SK-N-SH (cell line): ENCODE measurements around the gene SBF2. TPM values are rescaled to one million over a fixed set of nuclear protein-coding genes. Genes with fewer than 3 reads are reported as not detected.

ENCODE experiments used
- CTCF ChIA-PET: fragments of 300-600, 350-600 bp; formaldehyde crosslinking; extraction: SDS; loops from one replicate; lab custom pipeline; 2021; lab: Yijun Ruan, JAX
- POLR2A ChIA-PET: fragments of 350-600 bp; sonication (Branson Sonifier 250); formaldehyde crosslinking; extraction: SDS; loops from one replicate; lab custom pipeline; 2020; ENCODE audit warnings: antibody characterized with exemption, inconsistent platforms; lab: Yijun Ruan, JAX
- DNase-seq: peaks from one replicate; pipeline ENCODE4 v3.0.0; 2012
- H2AFZ ChIP-seq: fragments of 200-600 bp; sonication (generic); 2 replicates; pipeline ENCODE4 v1.8.1; 2016; ENCODE audit warnings: antibody characterized with exemption, mild to moderate bottlenecking, low read depth
- H3F3A ChIP-seq: fragments of 200-600 bp; sonication (generic); replicated peaks from 2 replicates; pipeline ENCODE3; 2016; ENCODE audit warnings: antibody characterized with exemption, mild to moderate bottlenecking; ENCODE audit not compliant: insufficient read depth
- H3K27ac ChIP-seq, 2 experiments: fragments of 200-500 bp in 1 of 2; fragments of 200-600 bp in 1 of 2; sonication (Bioruptor generic) in 1 of 2; sonication (generic), shearing (Covaris generic) in 1 of 2; 2 replicates each; pipeline versions ENCODE4 v1.5.1 to v1.6.1; 2014 to 2016; ENCODE audit warnings: low read depth in 2 of 2, inconsistent platforms in 1 of 2, low read length in 1 of 2, mild to moderate bottlenecking in 1 of 2, mixed read lengths in 1 of 2
- H3K27me3 ChIP-seq: fragments of 200-600 bp; sonication (generic), shearing (Covaris generic); 2 replicates; pipeline ENCODE4 v1.6.1; 2016; ENCODE audit warnings: mixed run types; ENCODE audit not compliant: insufficient read depth
- H3K36me3 ChIP-seq, 2 experiments: fragments of 200-500 bp in 1 of 2; fragments of 200-600 bp in 1 of 2; sonication (Bioruptor generic) in 1 of 2; sonication (generic) in 1 of 2; replicated peaks in 1 of 2; 2 replicates each; pipeline versions ENCODE3 to v1.5.1; 2014 to 2016; ENCODE audit warnings: low read length in 1 of 2, mild to moderate bottlenecking in 1 of 2; ENCODE audit not compliant: insufficient read depth in 2 of 2, control insufficient read depth in 1 of 2
- H3K4me1 ChIP-seq, 2 experiments: fragments of 200-500 bp in 1 of 2; fragments of 200-600 bp in 1 of 2; sonication (Bioruptor generic) in 1 of 2; sonication (generic), shearing (Covaris generic) in 1 of 2; 2 replicates each; pipeline versions ENCODE4 v1.5.1 to v1.6.1; 2014 to 2016; ENCODE audit warnings: low read depth in 1 of 2, low read length in 1 of 2, mixed run types in 1 of 2; ENCODE audit not compliant: insufficient read depth in 2 of 2, control insufficient read depth in 1 of 2
- H3K4me2 ChIP-seq: fragments of 200-600 bp; sonication (generic), shearing (Covaris generic); 2 replicates; pipeline ENCODE4 v1.6.1; 2017; ENCODE audit warnings: mixed run types
- H3K4me3 ChIP-seq, 2 experiments: fragments of 200-500 bp in 1 of 2; fragments of 200-600 bp in 1 of 2; sonication (Bioruptor generic) in 1 of 2; sonication (generic), shearing (Covaris generic) in 1 of 2; 2 replicates each; pipeline versions ENCODE4 v1.5.1 to v1.8.1; 2014 to 2016; ENCODE audit warnings: low read depth in 2 of 2, inconsistent platforms in 1 of 2, low read length in 1 of 2, mild to moderate bottlenecking in 1 of 2, mixed read lengths in 1 of 2, moderate library complexity in 1 of 2
- H3K79me2 ChIP-seq: fragments of 200-600 bp; sonication (generic); 2 replicates; pipeline ENCODE4 v1.8.1; 2017; ENCODE audit warnings: mild to moderate bottlenecking; ENCODE audit not compliant: insufficient read depth
- H3K9ac ChIP-seq: fragments of 200-600 bp; sonication (generic); 2 replicates; pipeline ENCODE4 v1.6.1; 2017; ENCODE audit warnings: mixed run types
- H3K9me2 ChIP-seq: fragments of 200-600 bp; sonication (generic); 2 replicates; pipeline ENCODE4 v1.6.1; 2017; ENCODE audit warnings: mixed run types
- H3K9me3 ChIP-seq: fragments of 200-600 bp; sonication (generic); 2 replicates; pipeline ENCODE4 v1.6.1; 2017; ENCODE audit warnings: mixed run types, mild to moderate bottlenecking, moderate library complexity
- H4K20me1 ChIP-seq: fragments of 200-600 bp; sonication (generic); 2 replicates; pipeline ENCODE4 v1.6.1; 2017; ENCODE audit warnings: mild to moderate bottlenecking, mixed run types; ENCODE audit not compliant: insufficient read depth
- EP300 ChIP-seq, 2 experiments: IDR thresholded peaks; 2 replicates each; pipeline versions ENCODE4 v1.4.0 to v1.6.1; 2012; ENCODE audit warnings: borderline replicate concordance in 1 of 2, low read depth in 1 of 2, low read length in 1 of 2
- FOSL2 ChIP-seq: IDR thresholded peaks from 2 replicates; pipeline ENCODE4 v1.4.0; 2012; ENCODE audit warnings: low read depth, mild to moderate bottlenecking, moderate library complexity, borderline replicate concordance
- FOXJ3 ChIP-seq: sonication (generic); formaldehyde crosslinking; IDR thresholded peaks from 2 replicates; pipeline ENCODE4 v1.5.1; 2020; ENCODE audit warnings: mild to moderate bottlenecking, missing genetic modification reagents
- GATA2 ChIP-seq: sonication (generic); formaldehyde crosslinking; IDR thresholded peaks from 2 replicates; pipeline ENCODE4 v1.5.0; 2020; ENCODE audit warnings: mild to moderate bottlenecking, missing genetic modification reagents
- JUND ChIP-seq: IDR thresholded peaks from 2 replicates; pipeline ENCODE4 v1.4.0; 2012
- MEF2A ChIP-seq: IDR thresholded peaks from 2 replicates; pipeline ENCODE4 v1.4.0; 2012; ENCODE audit warnings: low read depth, borderline replicate concordance
- MXI1 ChIP-seq: IDR thresholded peaks from 2 replicates; pipeline ENCODE4 v1.6.1; 2012; ENCODE audit warnings: mild to moderate bottlenecking, low read depth, low read length, improper control_type of control experiment
- NFIC ChIP-seq: IDR thresholded peaks from 2 replicates; pipeline ENCODE4 v1.4.0; 2012; ENCODE audit warnings: borderline replicate concordance
- RAD21 ChIP-seq: IDR thresholded peaks from 2 replicates; pipeline ENCODE4 v1.6.1; 2012; ENCODE audit warnings: mild to moderate bottlenecking, low read length
- RFX5 ChIP-seq: IDR thresholded peaks from 2 replicates; pipeline ENCODE4 v1.6.1; 2012; ENCODE audit warnings: mild to moderate bottlenecking, improper control_type of control experiment, low read length
- RXRA ChIP-seq: IDR thresholded peaks from 2 replicates; pipeline ENCODE4 v1.4.0; 2012; ENCODE audit warnings: low read depth, mild to moderate bottlenecking, borderline replicate concordance
- TEAD4 ChIP-seq: IDR thresholded peaks from 2 replicates; pipeline ENCODE4 v1.4.0; 2012; ENCODE audit warnings: mild to moderate bottlenecking, borderline replicate concordance; ENCODE audit not compliant: insufficient read depth
- YY1 ChIP-seq: IDR thresholded peaks from 2 replicates; pipeline ENCODE4 v1.4.0; 2012; ENCODE audit warnings: low read depth, mild to moderate bottlenecking
- WGBS: methylation state at CpG from one replicate; pipeline ENCODE4 v1.1.6; 2017; ENCODE audit warnings: low lambda C conversion rate; 5-methylcytosine and 5-hydroxymethylcytosine counted together
- polyA plus RNA-seq, 3 experiments: library from polyadenylated mRNA; depleted of rRNA; stranded (reverse); fragments of >200 nt; gene quantifications; 2 replicates each; pipeline ENCODE4 v1.2.3, GENCODE V29; 2012
- TF ChIP-seq, protein P1 (sequence below): IDR thresholded peaks from 2 replicates; pipeline ENCODE4 v1.4.0; 2012; ENCODE audit warnings: low read depth, borderline replicate concordance
- TF ChIP-seq, protein P2 (sequence below): IDR thresholded peaks from 2 replicates; pipeline ENCODE4 v1.6.1; 2012; ENCODE audit warnings: mild to moderate bottlenecking, low read depth, low read length, moderate library complexity
- TF ChIP-seq, protein P3 (sequence below): fragments of 150-350 bp; IDR thresholded peaks from 2 replicates; pipeline ENCODE4 v1.6.1; 2016; ENCODE audit warnings: mild to moderate bottlenecking, low read depth, low read length
- TF ChIP-seq, protein P4 (sequence below): IDR thresholded peaks from 2 replicates; pipeline ENCODE4 v1.4.0; 2012; ENCODE audit warnings: low read depth, borderline replicate concordance
- TF ChIP-seq, protein P5 (sequence below): IDR thresholded peaks from 2 replicates; pipeline ENCODE4; 2012

The SBF2 gene
- polyA plus RNA-seq, 1 of the 3 experiments (the other 2 are of a cell fraction), result 23.0 TPM

DNA sequence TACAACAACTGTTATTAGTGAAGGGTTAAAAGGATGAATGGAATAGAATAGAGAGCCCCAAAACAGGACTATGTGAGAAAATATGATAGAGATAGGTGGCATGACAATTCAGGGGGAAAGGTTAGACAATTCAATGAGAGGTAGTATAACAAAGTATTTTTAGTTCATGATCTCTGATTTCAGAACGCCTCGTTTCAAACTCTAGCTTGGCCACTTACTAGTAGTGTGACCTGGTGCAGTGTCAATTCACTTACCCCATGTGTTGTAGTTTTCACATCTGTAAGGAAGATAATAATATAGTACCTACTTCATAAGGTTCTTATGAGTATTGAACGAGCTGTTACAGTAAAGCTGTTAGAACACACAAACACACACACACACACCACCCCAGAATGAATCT lies 322.1 kb downstream of the SBF2 start:
- Histone ChIP-seq H3K79me2 (no peaks in the 10 kb centered on the region), H3F3A (no peaks in the 10 kb centered on the region), H3K9me3 (no peaks in the 10 kb centered on the region), H4K20me1 (no peaks in the 10 kb centered on the region), H3K9me2 (no peaks in the 10 kb centered on the region), H3K4me3 (no peak overlapping the region), H3K4me2 (no peak overlapping the region), H3K27ac (no peak overlapping the region), H3K36me3 (peaks cover 2 to 15% of the 10 kb centered on the region in 2 experiments), H3K9ac (no peak overlapping the region), H3K4me1 (peaks cover 0 to 2% of the 10 kb centered on the region in 2 experiments; a peak in 1 of 4 replicates), H3K27me3 (no peaks in the 10 kb centered on the region), H2AFZ (no peak overlapping the region)
- DNase-seq, result no peak
- ChIA-PET POLR2A (no interaction called here), CTCF (interaction anchor here (1.0 to 5.0 kb wide), 8 partner anchors 11 to 465 kb away, joined by 3 to 39 read pairs (median 4); no protein-coding TSS in a partner anchor)
- TF ChIP-seq RAD21 (no peak), EP300 (IDR thresholded peaks at IDR 0.05; ENCODE audit: borderline replicate concordance in 1 of 2, low read depth in 1 of 2, low read length in 1 of 2) (no peak), NFIC (no peak), FOSL2 (no peak), MXI1 (no peak), RXRA (no peak), YY1 (no peak), JUND (no peak), GATA2 (no peak), TEAD4 (no peak), FOXJ3 (CRISPR knock-in tag) (no peak), MEF2A (no peak), RFX5 (no peak)
- TF ChIP-seq, protein P1, sequence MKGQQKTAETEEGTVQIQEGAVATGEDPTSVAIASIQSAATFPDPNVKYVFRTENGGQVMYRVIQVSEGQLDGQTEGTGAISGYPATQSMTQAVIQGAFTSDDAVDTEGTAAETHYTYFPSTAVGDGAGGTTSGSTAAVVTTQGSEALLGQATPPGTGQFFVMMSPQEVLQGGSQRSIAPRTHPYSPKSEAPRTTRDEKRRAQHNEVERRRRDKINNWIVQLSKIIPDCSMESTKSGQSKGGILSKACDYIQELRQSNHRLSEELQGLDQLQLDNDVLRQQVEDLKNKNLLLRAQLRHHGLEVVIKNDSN, result no peak
- TF ChIP-seq, protein P2, sequence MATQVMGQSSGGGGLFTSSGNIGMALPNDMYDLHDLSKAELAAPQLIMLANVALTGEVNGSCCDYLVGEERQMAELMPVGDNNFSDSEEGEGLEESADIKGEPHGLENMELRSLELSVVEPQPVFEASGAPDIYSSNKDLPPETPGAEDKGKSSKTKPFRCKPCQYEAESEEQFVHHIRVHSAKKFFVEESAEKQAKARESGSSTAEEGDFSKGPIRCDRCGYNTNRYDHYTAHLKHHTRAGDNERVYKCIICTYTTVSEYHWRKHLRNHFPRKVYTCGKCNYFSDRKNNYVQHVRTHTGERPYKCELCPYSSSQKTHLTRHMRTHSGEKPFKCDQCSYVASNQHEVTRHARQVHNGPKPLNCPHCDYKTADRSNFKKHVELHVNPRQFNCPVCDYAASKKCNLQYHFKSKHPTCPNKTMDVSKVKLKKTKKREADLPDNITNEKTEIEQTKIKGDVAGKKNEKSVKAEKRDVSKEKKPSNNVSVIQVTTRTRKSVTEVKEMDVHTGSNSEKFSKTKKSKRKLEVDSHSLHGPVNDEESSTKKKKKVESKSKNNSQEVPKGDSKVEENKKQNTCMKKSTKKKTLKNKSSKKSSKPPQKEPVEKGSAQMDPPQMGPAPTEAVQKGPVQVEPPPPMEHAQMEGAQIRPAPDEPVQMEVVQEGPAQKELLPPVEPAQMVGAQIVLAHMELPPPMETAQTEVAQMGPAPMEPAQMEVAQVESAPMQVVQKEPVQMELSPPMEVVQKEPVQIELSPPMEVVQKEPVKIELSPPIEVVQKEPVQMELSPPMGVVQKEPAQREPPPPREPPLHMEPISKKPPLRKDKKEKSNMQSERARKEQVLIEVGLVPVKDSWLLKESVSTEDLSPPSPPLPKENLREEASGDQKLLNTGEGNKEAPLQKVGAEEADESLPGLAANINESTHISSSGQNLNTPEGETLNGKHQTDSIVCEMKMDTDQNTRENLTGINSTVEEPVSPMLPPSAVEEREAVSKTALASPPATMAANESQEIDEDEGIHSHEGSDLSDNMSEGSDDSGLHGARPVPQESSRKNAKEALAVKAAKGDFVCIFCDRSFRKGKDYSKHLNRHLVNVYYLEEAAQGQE, result no peak
- TF ChIP-seq, protein P3, sequence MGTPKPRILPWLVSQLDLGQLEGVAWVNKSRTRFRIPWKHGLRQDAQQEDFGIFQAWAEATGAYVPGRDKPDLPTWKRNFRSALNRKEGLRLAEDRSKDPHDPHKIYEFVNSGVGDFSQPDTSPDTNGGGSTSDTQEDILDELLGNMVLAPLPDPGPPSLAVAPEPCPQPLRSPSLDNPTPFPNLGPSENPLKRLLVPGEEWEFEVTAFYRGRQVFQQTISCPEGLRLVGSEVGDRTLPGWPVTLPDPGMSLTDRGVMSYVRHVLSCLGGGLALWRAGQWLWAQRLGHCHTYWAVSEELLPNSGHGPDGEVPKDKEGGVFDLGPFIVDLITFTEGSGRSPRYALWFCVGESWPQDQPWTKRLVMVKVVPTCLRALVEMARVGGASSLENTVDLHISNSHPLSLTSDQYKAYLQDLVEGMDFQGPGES, result no peak
- TF ChIP-seq, protein P4, sequence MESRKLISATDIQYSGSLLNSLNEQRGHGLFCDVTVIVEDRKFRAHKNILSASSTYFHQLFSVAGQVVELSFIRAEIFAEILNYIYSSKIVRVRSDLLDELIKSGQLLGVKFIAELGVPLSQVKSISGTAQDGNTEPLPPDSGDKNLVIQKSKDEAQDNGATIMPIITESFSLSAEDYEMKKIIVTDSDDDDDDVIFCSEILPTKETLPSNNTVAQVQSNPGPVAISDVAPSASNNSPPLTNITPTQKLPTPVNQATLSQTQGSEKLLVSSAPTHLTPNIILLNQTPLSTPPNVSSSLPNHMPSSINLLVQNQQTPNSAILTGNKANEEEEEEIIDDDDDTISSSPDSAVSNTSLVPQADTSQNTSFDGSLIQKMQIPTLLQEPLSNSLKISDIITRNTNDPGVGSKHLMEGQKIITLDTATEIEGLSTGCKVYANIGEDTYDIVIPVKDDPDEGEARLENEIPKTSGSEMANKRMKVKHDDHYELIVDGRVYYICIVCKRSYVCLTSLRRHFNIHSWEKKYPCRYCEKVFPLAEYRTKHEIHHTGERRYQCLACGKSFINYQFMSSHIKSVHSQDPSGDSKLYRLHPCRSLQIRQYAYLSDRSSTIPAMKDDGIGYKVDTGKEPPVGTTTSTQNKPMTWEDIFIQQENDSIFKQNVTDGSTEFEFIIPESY, result no peak
- TF ChIP-seq, protein P5, sequence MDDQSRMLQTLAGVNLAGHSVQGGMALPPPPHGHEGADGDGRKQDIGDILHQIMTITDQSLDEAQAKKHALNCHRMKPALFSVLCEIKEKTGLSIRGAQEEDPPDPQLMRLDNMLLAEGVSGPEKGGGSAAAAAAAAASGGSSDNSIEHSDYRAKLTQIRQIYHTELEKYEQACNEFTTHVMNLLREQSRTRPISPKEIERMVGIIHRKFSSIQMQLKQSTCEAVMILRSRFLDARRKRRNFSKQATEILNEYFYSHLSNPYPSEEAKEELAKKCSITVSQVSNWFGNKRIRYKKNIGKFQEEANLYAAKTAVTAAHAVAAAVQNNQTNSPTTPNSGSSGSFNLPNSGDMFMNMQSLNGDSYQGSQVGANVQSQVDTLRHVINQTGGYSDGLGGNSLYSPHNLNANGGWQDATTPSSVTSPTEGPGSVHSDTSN, result no peak
- 97% methylated on average over 3 of the region's 3 CpGs for WGBS
